ENCODE measurements around the gene SUPT20H. TPM values are rescaled to one million over a fixed set of nuclear protein-coding genes. Genes with fewer than 3 reads are reported as not detected.
A peak's percentile ranks its signal among the peaks of the same experiment; 100 is the strongest.

SUPT20H gene
- total RNA-seq = 62.8 TPM

DNA sequence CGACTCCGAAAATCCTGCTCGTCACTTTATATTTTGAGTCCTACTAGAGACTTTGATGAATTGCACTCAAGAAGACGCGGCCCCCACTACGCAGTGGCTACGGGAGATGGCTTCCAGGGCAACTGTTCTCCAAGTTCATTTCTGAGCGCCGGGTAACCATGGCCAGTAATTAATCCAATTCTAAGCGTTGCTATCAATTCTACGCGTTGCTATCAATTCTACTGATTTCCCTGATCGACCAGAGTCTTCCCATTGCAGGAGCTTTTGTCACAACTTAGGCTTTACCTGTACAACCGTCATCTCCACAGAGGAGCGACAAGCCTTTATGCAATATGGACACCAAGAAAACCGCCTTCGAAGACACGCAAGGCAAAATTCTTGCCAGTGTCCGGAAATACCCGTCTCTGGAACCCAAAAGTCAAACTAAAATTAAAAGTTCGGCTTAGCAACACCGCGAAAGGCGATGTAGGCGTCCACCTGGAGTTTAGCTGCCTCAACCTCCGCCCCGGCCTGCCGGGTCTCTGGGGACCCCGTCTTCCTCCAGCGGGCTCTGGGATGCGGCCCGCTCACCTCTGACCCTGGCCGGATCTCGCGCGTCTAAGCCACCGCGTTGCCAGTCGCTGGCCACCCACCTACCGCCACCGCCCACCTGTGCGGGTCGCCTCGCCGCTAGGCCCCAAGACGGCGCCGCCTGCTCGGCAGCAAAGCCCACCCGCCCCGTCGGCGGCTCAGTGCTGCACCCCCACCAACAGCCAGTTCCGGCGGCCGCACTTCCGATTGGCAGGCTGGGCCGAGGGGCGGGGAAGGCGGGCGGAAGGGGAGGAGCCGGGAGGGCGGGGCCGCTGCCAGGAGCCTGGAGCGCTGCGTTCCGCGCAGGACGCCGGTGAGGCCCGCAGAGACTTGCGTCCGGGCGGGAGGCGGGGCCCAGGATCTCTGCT is at the start of gene SUPT20H:
Gene SUPT20H (minus strand): TSS at position 779 of the 938 bp plus-strand sequence. CDS start 8,198 bp downstream, outside the sequence.
- DNase-seq (ENCODE audit: low spot score) = peak; percentile 95
- intact Hi-C loops (cut with DNase I) = no loop called here
- ATAC-seq = peak; percentile 99

DNA sequence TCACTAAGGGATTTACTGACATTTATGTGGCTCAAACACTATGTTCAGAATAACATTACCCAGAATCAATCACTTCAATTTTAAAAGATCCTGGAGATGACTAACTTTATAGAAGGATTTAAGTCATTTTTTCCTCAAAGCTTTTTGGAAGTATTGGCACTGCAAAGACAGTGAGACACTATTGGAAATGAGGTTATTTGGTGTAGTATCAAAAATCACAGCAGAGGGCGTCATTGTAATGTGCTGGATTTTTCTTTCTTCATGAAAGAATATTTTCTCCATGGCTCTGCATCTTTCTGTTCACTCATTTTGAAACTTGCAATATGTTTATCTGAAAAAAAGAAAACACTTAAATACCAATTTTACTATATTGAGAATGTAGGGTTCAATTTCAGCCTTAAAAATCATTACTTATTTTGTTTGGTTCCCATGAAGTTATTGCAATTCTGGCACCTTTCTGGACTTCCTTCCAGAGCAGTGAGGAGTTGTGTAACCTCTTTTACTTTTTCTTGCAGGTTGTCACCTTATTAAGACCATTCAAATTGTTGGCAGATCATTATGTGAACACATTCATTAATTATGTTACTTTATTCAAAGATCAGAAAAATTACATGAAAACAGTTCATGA is 49.7 kb upstream of the SUPT20H start:
- intact Hi-C loops (cut with DNase I) = loop anchor here (10.0 kb wide), 1 partner anchor 496 kb away; no protein-coding TSS in a partner anchor
- no peak for ATAC-seq
- no peak for DNase-seq (ENCODE audit: low spot score)

DNA sequence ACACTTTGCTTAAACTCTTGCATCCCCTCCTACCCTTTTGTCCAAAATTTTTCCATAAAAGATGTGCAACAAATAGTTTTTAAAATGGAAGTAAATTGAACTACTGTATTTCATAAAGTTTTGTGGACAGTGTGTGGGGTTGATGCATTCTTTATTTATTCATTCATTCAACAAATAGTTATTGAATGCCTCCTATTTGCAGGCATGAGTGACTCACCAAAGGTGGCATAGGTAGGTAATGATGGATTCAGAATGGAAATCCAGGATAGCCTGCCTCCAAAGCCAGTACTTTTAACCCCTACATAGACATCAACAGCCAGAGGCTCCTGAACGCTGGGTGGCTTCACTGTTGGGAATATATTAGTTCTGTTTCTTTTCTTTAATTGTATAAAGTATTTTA is 48.4 kb upstream of the SUPT20H start:
- intact Hi-C loops (cut with DNase I) = loop anchor here (10.0 kb wide), 1 partner anchor 497 kb away; no protein-coding TSS in a partner anchor
- DNase-seq (ENCODE audit: low spot score) (no peak), ATAC-seq (no peak)

DNA sequence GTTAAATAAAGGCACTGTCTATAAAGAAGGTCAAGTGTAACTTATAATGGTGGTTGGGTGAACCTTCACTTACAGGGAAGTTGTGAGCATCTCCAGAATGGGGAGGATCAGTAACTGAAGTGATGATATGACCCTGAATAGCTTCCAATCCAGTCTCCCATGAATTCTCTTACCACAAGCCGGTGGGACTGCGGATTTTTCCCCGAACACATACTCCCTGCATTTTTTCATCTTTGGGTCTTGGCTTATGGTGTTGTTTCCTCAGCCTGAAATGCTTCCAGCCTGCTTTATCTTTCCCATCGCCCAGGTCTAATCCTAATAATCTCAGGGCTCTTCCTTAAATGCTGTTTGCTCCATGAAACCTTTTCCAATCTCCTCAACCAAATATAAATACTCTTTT is 48.0 kb upstream of the SUPT20H start:
- intact Hi-C loops (cut with DNase I) = loop anchor here (10.0 kb wide), 1 partner anchor 497 kb away; no protein-coding TSS in a partner anchor
- DNase-seq (ENCODE audit: low spot score) (no peak), ATAC-seq (no peak)

DNA sequence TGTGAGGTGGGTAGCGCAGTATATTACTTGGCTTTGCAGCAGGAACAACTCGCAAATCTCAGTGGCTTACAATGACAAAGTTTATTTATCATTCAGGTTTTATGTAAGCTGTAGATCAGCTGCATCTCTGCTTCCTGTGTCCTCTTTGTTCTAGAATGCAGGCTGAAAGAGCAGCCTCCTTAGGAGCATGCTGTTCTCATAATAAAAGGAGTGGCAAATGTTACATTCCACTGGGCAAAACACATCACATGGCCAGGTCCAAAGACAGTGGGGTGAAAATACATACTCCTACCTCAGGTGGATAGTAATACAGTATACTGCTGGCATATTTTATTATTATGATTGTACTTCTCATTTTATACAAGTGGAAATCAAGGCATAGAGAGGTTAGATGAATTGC is 47.2 kb upstream of the SUPT20H start:
- DNase-seq (ENCODE audit: low spot score) = no peak
- ATAC-seq = peak; percentile 86
- intact Hi-C loops (cut with DNase I) = loop anchor here (10.0 kb wide), 1 partner anchor 498 kb away; no protein-coding TSS in a partner anchor

DNA sequence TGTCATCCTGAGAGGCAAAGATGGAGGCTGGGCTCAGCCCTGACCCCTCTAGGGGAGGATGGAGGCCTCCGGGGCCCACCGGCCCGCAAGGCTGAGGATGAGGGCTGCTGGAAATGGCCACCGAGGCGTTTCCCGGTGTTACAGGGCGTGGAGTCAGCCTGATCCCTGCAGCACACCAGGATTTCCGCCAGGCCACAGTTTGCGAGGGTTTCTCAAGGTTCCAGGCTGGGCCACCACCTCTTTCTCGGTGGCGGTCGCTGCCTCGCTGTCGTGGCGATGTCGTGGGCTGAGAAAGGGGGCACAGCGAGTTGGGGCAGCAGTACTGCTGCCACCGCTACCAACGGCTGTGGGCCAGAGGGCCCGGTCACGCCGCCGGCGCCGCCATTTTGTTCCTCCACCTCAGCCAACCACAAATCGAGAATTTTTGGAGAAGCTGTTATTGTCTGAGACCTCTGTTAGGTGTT is 45.8 kb upstream of the SUPT20H start, which contains the start of gene CSNK1A1L:
Gene CSNK1A1L (minus strand): TSS at position 414 of the 464 bp plus-strand sequence. CDS start 408 bp downstream, at position 6.
- DNase-seq (ENCODE audit: low spot score) (no peak), ATAC-seq (no peak)
- intact Hi-C loops (cut with DNase I) = loop anchor here (10.0 kb wide), 1 partner anchor 500 kb away; no protein-coding TSS in a partner anchor

DNA sequence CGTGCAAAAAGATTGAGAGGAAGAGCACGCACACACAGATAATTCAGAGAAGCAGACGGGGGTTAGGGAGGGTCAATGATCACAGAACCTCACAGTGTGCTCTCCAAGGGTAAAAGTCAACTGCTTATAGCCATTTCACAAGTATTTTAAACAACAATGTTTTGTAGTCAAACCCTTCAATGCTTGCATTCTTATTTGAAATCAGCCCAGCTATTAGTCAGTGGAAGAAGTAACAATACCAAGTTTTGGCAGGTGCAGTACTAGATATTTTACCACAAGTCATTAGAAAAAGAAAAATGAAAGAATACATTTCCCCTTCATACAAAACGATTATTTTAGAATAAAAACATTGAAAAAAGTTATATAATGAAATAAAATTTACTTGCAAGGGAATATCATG is 43.4 kb upstream of the SUPT20H start:
- ATAC-seq (no peak), DNase-seq (ENCODE audit: low spot score) (no peak)
- intact Hi-C loops (cut with DNase I) = loop anchor here (10.0 kb wide), 1 partner anchor 502 kb away; no protein-coding TSS in a partner anchor

DNA sequence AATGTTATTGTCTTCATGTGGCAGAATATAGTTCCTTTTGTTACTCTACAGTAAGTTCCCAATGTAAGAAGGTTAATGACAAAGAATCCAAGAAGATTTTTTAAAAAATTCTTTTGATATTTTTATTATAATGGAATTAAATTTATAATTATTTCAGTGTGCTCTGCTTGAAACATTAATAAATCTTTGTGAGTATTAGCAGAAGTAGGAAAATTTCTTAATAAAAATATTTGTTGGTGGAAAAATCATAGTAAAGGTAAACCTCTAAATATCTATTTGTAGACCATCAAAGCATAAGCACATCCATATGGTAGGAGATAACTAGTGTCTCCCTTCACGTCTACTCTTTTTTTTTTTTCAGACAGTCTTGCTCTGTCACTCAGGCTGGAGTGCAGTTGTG is 41.7 kb upstream of the SUPT20H start:
- DNase-seq (ENCODE audit: low spot score) (no peak), ATAC-seq (no peak)
- intact Hi-C loops (cut with DNase I) = loop anchor here (10.0 kb wide), 1 partner anchor 504 kb away; no protein-coding TSS in a partner anchor

DNA sequence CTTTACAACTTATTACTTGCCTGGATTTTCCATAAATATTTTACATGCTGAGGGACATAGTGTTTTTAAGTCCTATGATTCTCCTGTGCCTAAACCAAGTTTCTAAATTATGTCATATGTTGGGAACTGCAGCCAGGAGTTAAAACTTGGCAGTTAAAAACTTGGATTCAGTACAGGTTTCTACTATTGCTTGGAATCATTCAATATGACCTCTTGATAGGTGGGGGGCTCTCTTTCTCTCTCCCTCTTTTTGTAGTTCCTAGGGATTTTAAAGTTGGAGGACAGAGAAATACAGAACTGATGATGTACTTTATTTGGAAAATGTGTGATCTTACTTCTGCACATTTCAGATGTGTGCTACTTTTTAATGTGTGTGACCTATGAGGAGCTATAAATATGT is 41.2 kb upstream of the SUPT20H start:
- ATAC-seq = no peak
- intact Hi-C loops (cut with DNase I) = loop anchor here (10.0 kb wide), 1 partner anchor 504 kb away; no protein-coding TSS in a partner anchor
- no peak for DNase-seq (ENCODE audit: low spot score)

DNA sequence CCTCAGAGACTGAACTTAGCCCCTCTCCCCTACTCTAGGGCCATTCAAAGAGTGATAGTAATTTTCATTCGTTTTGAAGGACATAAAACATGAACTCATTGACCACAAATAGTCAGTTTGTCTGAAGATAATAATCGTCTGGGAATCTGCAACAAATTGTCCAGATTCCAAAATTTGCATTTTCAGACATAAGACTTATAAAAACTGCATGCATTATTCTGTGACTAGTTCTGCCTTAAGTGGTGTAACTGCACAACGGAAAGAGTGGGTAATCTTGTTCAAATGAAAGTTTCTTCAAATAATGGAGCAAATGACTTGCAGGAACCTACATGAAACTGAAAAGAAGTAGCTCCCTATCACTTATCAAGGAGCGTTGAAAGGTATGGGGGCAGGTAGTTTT is 37.6 kb upstream of the SUPT20H start:
- DNase-seq (ENCODE audit: low spot score) (no peak), ATAC-seq (no peak)
- intact Hi-C loops (cut with DNase I) = no loop called here

DNA sequence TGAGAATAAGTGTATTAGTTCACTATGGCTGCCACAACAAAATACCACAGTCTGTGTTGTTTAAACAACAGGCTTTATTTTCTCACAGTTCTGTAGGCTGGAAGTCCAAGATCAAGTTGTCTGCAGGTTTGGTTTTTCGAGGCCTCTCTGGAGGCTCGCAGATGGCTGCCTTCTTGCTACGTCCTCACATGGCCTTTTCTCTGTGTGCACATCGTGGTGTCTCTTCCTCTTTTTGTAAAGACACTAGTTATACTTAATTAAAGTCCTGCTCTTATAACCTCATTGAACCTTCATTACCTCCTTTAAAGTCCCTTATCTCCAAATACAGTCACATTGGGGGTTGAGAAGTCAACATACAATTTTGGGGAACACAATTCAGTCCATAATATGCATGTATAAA is 35.4 kb upstream of the SUPT20H start:
- DNase-seq (ENCODE audit: low spot score) (no peak), ATAC-seq (no peak)
- intact Hi-C loops (cut with DNase I) = no loop called here

DNA sequence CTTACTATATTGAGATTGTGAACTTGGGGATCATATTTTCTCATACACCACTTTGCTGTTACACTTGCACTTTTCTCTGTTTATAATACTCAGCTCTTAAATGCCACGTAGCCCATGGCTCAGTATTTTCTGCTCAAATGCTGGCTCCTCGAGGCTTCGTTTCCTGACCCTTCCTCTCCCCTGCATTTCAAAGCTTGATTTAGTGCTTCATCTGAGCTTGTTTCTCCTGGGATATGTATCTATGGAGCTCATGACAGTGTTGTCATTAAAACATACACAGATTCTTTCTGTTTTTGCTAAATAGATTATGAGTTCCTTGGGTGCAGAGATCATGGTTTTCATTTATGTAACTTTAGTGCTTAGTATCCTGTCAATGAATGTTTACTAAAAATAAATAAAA is 34.6 kb upstream of the SUPT20H start:
- intact Hi-C loops (cut with DNase I) = no loop called here
- DNase-seq (ENCODE audit: low spot score) (no peak), ATAC-seq (no peak)

DNA sequence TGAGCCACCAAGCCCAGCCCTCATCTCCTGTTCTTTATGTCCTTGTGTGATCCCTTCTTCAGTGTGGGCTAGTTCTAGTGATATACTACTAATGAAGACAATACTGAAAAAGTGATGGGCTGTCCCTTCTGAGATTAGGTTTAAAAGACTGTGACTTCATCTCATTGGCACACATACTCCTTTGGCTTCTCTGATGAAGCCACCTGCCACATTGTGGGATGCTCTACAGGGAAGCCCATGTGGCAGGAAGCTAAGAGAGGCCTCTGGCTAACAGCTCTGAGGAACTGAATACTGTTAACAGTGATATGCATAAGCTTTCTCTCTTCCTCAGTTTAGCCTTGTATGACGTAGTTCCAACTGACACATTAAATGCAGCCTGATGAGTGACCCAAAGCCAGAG is 32.3 kb upstream of the SUPT20H start:
- DNase-seq (ENCODE audit: low spot score) (no peak), ATAC-seq (no peak)
- intact Hi-C loops (cut with DNase I) = no loop called here

DNA sequence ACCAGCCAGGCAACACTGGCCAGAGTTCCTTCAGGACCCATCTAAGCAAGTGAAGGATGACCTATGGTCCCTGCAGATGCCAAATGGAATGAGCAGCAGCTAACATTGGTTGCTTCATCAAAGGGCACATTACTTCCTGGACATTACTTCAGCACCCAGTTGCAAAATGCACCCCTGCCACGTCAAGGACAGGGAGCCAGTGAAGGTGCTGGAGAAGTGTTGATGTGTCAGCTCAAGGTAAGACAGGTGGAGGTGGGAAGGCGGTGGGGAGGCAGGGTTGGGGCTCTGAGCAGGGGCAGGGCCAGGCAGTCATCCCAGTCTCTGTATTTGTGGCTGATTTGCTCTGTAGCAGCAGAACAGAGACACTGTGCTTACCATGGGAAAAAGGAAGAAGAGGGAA is 31.4 kb upstream of the SUPT20H start:
- ATAC-seq = no peak
- intact Hi-C loops (cut with DNase I) = no loop called here
- no peak for DNase-seq (ENCODE audit: low spot score)

DNA sequence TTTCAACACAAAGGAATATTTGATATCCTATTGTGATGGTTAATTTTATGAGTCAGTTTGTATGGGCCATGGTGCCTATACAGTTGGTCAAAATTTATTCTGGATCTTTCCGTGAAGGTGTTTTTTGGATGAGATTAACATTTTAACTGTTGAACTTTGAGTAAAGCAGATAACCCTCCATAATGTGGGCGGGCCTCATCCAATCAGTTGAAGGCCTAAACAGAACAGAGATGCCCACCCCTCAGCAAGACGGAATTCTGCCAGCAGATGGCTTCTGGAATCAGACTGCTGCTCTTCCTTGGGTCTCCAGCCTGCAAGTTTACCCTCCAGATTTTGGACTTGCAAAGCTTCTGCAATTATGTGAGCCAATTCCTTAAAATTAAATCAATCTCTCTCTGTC is 30.0 kb upstream of the SUPT20H start:
- ATAC-seq = no peak
- no peak for DNase-seq (ENCODE audit: low spot score)
- intact Hi-C loops (cut with DNase I) = no loop called here

DNA sequence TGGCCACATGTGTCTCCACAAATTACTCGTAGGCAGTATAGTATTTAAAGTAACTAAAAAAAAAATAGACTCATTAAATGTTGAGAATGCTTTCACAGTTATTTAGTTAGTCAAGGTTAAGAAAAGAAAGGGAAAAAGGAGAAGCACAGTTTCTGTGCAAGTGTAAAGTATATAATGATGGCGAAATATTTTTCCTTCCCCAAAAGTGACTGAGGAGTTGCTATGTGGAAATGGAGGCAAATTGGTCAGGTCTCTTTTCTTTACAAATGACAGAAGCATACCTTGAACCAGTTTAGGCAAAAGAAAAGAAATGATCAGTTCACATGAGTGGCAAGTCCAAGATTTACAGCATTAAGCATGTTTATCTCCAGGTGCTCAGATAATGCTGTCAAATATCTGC is 28.0 kb upstream of the SUPT20H start:
- no peak for DNase-seq (ENCODE audit: low spot score)
- no peak for ATAC-seq
- intact Hi-C loops (cut with DNase I) = no loop called here

DNA sequence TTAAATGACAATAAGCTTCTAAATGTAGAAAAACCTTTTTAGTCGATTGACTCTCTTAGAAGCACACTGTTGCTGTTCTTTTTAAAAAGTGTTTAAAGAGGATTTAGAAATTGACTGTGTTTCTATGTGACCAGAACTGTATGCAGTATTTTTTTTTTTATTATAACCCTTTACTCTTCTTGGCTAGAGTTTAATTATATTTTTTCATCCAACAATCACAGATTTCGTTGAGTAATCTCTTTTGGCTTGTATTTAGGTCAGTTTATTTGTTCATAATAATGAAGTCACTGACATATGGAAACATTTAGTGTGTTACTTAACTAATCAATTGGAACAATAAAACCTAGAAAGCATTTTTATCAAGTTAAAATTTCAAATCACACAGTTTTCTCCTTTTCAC is 26.1 kb upstream of the SUPT20H start:
- ATAC-seq = no peak
- no peak for DNase-seq (ENCODE audit: low spot score)
- intact Hi-C loops (cut with DNase I) = no loop called here

DNA sequence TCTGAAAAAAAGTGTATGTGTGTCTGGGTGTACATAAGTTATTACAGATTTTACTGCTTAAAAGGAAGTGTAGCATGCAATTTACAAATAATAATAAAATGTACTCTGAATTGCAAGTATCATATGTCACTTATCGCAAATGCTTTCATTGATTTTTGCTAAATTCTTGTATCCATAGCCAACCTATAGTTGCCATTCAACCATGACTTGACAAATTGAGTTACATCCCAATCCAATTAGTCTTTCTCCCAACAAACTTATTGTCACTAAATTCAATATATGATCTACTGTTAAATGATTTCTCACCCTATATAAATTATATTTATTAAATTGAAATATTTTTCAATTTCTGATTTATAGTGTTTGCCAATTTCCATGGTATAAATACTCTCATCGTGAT is 17.3 kb upstream of the SUPT20H start:
- ATAC-seq = no peak
- intact Hi-C loops (cut with DNase I) = no loop called here

DNA sequence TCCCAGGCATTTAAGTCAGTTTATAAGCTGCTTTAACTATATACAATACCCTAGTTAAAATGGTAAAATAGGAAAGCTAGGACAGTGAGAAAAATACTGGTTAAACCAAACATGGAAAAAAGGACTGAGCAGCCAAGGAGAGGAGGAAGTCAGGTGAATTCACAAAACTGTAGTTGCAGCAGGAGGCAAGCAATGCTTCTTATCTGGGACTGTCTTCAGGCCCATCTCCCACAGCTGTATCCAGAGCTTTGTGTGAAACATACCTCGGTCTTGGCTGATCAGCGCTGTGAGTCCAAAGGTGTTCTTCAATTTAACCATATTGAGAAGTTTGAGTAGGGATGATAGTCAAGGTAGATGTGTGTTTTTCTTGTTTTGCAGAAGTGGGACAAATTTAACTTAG is 15.7 kb upstream of the SUPT20H start:
- ATAC-seq (no peak), DNase-seq (ENCODE audit: low spot score) (no peak)
- intact Hi-C loops (cut with DNase I) = no loop called here

More for the DNA sequence above, 17.3 kb upstream of the SUPT20H start:
- no peak for DNase-seq (ENCODE audit: low spot score)

DNA sequence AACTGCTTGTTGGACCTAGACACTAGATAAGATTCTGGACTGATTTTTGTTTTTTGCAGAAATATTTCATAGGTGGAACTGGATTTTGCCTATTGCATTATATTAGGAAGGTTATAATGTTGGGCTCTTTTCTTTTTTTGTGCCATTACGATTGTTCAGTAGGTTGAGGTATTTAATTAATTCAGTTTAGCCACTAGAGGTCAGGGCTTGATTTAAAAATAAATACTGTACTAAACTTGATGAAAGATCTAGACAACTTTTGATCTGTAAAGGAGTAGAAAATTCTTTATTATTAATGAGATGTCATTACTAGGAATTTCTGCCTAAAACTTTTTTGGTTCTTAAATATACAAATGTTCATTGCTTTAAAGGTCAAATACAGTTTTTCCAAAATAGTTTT is 15.2 kb upstream of the SUPT20H start:
- DNase-seq (ENCODE audit: low spot score) (no peak), ATAC-seq (peak; percentile 70)
- intact Hi-C loops (cut with DNase I) = no loop called here

Data from sciatic nerve (tissue), 2 donors.